ENCODE results near the gene KIAA0319L.
"Not testable (repeated sequence)": the region's sequence is repeated elsewhere in the genome, so short reads cannot be mapped to it uniquely, and the experiment has no call there.

Gene KIAA0319L

DNA sequence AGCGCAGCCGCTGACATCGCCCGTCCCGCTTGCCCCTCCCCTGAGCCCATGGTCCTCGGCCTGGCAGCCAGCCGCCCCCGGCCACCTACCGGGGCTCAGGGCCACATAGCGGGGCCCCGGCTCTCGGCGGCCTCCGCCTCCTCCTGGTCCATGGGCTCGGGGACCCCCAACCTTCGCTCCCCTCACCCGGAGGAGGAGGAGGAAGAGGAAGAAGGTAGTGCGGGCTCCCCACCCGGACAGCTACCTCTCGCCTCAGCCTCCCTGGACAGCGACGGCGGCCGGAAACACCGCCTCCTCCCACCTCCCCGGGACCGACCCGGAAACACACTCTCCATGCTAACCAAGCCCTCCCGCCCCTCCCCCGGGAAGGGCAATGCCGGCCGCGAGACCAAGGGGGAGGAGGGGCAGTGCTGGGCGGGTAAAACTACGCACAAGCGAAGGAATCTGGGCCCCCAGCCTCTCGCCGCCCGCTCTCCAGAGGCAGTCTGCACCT lies at the start of gene KIAA0319L:
Gene KIAA0319L, minus strand, starts transcription at position 286 of the 493 bp plus-strand sequence. CDS start 2,912 bp downstream, outside the sequence.
- peak; percentile 83 for DNase-seq

DNA sequence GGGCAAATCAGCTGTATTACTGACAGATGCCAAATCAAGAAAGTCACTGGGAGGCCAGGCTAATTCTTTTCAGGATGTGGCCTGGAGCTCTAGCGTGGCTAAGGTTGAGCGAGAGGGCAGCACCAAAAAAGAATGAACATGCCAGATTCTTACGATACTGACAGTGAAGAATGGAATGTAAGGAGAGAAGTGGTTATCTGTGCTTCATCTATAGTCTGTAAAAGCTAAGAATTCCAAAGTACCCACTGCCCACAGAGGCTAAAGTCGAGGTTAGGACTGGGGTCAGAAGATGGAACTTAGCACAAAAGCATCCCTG lies 48.6 kb upstream of the KIAA0319L start:
- DNase-seq: no peak

DNA sequence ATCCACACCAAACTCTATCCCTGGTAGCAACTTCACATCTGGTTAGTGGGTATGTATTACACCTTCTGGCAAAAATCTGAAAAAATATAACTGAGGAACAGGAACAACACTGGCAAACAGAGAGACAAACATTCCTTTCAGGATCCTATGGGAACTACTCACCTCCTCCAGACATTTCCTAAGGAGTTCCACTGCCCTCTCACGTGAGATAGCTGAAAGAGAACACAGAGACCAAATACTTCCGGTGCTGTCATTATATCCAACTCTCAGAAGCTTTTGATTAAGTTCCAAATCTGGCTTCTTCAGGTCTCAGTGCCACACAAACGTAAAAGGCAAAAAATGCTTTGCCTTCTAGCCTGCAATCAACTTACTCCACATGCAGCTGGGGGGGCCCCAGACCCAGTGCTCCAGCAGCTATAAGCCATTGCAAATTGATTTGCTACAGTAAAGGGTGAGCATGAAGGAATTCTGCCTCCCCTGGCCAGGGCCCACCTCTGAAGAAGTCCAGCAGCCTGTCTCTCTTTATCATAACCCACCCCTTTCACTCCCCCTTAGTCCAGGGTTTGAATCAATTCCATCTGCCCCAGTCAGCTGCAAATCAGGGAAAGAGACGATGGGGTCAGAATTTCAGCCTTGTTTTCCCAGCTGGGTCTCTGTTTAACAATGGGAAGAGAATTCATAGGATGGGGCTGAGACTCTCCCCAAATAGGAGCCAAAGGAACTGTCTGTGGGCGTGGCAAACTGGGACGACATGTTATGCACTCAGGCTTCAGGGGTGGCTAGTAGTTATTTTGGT lies 48.1 kb upstream of the KIAA0319L start:
- DNase-seq: no peak

DNA sequence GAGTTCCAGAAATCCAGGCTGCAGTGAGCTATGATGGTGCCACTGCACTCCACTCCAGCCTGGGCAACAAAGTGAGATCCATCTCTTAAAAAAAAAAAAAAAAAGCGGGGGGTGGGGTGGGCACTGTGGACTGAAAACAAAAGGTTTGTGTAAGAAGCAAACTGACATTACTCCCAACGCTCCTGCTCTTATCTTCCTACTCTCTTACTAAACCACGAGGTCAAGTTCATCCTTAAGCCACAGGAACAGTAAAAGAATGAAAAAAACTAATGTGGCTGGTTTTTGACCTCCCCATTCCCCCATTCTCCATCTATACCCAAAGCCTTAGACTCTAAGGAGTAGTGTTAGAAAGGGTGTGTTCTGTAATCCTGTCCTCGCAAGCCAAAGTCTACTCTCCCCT lies 46.7 kb upstream of the KIAA0319L start:
- DNase-seq: no peak

DNA sequence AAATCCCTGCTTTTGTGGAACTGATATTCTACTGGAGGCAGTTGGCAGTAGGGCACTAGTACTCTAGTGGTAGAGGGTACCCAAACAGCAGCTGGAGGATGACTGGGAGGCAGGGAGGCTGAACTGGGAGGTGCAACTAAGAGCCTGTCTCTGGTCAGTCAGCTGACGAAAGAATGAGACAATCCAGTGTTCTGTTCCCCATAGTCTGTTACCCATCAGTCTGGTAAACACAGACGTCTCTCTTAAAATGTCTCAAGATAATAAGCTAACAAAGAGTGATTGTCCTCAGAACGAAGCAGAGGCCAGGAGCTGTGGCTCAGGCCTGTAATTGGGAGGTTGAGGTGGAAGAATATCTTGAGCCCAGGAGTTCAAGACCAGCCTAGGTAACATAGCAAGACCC lies 46.3 kb upstream of the KIAA0319L start:
- no peak for DNase-seq

DNA sequence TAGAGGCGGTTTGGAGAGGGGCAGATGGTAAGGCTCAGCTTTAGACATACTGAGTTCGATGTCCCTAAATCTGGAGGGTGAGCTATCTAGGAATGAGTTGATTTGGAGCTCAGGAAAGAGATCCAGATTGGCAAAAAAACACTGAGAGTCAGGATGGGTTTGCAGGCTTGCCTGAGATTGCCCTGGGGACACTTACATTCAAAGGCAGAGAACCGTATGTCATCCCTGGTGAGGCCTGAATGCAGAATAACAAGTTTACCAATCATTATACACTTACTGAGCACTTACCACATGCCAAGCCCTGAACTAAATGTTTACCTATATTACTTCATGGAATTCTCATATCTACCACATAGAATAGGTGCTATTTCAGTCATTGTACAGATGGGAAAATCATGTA lies 43.4 kb upstream of the KIAA0319L start:
- no peak for DNase-seq

DNA sequence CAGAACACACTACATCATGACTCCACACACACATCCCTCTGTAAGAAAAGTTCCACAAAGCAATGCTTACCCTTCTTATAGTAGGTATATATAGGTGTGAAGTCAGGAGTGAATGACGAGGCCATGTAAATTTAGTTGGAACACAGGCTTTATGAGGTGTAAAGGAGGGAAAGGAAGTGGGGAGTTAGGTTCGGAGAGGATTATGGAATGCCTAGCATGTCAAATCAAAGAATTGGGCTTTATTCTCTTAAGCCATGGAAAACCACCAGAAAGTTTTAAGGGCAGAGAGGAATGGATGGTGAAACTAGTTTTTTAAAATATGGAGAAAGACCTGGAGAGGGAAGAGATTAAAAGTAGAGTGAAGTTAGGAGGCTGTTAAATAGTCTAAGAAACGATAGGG lies 42.2 kb upstream of the KIAA0319L start:
- no peak for DNase-seq

DNA sequence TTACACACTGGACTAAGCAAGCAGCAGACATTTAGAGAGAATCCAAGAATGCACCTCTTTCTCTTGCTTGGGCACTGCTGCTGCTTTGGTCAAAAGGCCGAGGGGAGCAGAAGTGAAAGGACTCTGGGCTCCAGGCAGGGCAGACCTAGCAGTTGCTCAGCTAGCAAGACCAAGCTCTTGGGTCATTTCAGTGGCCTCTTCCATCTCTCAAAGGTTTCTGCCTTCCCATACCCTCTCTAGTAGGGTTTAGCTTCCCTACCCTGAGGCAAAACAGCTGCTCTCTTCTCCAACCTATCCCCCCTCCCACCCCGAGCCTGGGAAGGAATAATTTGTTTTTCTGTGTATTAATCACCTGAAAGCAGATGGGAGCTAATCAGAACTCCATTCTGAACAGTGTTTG lies 41.7 kb upstream of the KIAA0319L start:
- DNase-seq: no peak

DNA sequence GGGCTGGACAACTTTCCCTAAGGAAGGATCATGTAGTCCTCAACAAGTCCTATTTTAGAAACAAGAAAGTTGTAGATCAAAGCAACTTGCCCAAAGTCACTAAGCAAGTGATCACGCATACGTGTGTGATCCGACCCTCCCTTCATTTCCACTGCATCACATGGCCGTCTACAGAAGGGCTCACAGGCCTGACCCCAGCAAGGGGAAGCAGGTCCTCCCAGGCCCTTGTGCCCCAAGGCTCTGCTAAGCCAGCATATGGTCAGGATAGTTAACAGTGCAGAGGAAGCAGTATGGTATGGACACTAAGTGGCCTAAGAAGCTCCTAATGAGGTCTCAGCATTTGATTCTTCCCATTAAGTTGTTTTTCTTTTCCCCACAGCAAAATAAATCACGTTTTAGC lies 40.7 kb upstream of the KIAA0319L start:
- no peak for DNase-seq

DNA sequence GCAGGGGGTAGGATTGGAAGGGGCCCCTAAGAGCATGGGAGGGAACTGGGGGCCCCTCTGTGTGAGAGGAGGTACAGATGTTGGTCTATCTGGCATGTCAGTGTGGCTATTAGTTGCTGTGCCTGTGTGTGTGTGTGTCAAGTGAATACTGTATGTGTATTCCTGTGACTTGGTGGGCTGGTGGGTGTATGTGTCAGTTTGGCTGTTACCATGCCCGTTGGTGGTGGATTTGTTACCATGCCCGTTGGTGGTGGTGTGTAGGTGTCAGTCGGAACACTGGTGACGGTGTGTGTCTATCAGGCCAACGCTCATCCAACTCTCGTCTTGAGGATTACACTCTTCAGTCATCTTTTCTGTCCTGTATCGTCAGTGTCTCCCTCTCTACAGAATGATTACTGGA lies 38.5 kb upstream of the KIAA0319L start:
- DNase-seq: no peak

DNA sequence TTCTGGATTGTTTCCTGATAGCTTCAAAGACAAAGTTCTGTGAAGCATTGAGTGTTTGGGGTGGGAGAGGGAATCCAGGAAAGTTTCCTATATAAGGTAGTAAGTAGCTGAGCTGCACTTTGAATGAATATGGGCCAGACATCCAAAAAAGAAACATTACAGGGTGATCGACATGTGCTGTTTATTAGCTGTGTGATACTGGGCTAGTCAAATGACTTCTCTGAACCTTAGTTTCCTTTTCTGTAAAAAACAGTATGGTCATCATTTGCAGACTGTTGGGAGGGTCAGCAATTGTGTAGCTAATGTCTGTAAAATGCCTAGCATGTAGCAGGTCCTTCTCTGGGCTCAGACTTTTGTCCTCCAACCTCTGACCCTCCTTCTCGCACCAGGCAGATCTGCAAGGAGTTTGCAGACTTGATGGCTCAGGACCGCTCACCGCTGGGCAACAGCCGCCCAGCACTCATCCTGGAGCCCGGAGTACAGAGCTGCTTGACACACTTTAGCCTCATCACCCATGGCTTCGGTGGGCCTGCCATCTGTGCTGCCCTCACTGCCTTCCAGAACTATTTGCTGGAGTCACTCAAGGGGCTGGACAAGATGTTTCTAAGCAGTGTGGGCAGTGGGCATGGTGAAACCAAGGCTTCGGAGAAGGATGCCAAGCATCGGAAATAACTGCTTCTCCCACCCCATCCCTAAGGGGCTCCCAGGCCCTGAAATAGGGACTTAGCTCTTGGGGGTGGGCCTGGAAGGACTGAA lies 37.0 kb upstream of the KIAA0319L start:
- no peak for DNase-seq

DNA sequence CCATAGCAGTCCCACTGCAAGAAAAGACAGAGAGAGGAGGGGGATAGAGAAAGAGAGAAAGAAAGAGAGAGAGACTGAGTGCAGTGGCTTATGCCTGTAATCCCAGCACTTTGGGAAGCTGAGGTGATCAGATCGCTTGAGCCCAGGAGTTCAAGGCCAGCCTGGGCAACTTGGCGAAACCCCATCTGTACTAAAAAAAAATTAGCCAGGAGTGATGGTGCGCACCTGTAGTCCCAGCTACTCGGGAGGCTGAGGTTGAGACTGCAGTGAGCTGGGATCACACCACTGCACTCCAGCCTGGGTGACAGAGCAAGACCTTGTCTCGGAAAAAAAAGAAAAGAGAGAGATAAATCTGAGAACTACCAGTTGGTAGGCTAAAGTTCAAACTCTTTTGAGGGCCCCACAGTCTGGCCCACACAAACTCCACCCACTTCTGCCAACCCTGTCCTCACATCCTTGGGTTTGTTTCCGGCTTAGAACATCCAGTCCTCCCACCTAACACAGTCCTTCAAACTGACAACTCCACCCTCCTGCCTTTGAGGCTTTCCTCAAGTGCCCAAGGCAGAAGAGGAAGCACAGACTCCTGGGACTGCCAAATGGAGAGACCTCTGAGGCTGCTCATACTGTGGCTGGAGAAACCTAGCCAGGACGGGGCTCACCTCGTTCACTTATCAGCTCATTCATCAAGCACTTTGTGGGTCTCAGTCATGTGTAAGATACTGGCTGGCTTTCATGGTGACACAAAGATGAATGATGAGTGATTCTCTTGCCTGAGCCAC lies 36.0 kb upstream of the KIAA0319L start:
- DNase-seq: no peak

DNA sequence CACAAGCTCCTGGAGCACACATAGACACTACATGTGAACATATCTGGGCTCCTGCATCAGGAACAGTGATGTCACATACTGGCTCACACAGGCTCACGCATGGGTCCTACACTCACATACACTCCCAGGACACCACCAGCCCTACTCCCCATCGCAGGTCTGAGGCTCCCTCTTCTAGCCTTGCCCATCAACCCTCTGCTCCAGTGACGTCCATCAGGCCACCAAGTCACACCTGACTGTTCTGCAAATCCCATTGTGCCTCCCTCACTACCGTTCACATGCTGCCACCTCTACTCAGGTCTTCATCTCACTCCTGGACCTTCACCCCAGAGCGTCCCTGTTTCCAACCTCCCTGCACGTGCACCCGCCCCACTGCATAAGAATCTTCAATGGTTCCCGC lies 34.0 kb upstream of the KIAA0319L start:
- DNase-seq: no peak

DNA sequence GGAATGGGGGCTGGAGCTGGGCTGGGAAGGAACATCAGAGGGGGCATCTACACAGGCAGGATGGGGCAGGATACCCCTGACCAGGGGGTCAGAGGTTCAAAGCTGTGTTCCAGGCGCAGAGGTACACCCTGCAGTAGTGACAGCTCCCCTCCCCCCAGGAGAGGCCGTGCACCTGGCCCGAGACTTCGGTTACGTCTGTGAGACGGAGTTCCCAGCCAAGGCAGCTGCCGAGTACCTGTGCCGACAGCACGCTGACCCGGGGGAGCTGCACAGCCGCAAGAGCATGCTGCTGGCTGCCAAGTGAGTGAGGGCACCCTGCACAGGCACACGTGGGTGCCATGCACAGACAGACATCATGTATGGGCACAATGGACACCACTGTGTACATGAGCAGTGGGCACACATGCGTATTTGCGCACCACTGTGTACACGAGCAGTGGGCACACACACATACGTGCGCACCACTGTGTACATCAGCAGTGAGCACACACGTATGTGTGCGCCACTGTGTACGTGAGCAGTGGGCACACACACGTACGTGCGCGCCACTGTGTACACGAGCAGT lies 33.4 kb upstream of the KIAA0319L start:
- DNase-seq: no peak

DNA sequence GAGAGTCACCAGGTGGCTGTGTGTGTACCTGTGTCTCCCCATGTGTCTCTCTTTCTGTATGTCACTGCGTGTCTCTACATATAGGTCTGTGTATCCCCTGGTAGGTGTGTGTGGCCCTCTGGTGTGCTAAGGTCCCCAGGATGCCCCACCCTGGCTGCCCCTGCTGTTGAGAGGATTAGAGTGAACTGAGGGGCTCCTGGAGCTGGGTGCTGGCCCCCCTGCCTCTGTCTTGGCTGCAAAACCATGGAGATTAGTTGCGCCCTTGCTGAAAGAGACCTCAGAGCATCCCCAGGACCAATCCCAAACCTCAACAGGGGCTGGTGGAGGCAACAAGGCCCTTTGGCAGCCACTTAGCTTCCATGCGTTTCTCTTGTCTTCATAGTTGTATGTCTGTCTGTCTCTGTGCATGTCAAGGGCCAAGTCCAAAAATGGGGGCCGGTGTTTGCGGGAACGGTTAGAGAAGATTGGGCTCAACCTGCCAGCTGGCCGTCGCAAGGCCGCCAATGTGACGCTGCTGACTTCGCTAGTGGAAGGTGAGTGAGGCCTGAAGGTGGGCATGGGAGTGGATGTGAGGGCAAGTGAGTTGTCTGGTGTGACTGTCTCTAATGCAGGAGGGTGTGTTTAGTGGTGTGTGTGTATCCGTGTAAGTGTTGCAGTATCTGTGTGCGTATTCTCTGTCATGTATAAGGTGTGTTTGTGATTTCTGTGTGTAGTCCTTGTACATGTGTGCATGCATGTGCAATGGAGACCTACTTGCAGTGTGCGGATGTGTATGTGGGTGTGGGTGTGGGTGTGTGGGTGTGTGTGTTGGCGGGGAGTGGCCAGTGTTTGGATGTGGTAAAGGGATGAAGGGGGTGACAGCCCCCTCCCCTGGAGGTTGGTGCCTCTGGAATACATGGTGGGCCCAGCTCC lies 32.6 kb upstream of the KIAA0319L start:
- no peak for DNase-seq

DNA sequence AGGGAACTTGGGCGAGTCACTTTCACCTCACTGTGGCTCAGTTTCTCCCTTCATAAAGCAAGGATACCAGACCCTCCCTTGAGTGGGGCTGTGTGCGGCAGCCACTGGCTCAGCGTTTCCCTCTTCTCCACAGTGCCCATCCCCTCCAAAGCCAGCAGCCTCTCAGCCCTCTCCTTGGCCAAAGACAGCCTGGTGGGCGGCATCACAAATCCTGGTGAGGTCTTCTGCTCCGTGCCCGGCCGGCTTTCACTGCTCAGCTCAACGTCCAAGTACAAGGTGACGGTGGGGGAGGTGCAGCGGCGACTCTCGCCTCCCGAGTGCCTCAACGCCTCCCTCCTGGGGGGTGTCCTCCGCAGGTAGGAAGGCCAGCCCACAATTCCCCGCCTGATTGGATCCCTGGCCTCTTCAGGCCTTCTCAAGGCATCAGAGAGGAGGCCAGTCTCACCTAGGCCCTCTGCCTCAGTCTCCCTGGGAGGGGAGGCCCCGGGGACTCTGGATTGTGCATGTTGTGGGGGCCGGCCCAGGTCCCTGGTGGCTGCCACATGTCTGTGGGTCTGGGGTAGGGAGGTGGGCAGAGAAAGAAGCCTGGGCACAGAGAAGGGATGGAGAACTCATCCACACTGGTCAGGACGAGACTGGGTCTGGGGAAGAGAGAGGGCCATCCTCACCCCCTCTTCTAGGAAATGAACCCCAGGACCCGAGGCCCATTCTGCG lies 31.2 kb upstream of the KIAA0319L start:
- DNase-seq: no peak

DNA sequence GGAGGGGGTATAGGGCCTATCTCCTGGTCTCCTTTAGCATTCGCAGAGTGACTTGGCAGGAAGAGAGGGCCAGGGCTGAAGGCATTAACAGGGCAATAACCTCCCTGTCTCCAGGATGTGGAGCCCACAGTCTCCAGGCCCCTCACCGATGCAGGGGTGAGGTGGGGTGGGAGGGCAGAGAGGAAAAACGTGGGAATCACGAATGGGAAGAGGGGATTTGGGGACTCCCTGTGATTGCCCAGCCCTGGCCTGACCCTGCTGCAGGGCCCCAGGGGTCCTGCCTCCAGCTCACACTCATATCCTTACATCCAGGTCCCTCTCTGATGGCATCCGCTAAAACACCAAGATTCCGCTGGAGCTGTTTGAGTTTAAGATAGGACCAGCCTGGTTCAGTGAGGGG lies 30.5 kb upstream of the KIAA0319L start:
- DNase-seq: no peak

DNA sequence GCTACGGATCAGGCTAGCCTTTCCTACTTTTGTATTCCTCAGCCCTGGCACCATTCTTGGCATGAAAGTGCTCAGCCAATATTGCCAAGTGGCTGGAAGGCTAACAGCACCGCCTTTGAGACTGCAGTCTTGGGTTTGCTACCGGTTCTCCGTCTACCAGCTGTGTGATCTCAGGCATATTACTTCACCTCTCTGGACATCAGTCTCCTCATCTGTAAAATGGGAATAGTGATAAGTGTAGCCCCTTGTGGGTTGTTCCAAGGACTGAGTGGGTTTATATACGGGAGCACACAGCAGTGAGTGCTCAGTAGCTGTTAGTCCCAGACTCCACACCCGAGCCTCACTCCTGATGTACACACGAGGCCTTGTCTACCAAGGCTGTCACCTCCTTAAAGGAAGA lies 29.6 kb upstream of the KIAA0319L start:
- DNase-seq: no peak

DNA sequence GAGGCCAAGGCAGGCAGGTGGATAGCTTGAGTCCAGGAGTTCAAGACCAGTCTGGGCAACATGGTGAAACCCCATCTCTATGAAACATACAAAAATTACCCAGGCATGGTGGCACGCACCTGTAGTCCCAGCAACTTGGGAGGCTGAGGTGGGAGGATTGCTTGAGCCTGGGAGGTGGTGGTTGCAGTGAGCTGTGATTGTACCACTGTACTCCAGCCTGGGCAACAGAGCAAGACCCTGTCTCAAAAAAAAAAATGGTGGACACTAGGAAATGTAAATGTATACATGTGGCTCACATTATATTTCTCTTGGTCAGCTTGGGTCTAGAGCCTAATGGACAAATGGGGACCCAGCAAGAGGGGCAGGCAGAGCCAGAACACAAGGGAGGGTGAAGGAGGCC lies 28.6 kb upstream of the KIAA0319L start:
- DNase-seq: not testable (repeated sequence)

DNA sequence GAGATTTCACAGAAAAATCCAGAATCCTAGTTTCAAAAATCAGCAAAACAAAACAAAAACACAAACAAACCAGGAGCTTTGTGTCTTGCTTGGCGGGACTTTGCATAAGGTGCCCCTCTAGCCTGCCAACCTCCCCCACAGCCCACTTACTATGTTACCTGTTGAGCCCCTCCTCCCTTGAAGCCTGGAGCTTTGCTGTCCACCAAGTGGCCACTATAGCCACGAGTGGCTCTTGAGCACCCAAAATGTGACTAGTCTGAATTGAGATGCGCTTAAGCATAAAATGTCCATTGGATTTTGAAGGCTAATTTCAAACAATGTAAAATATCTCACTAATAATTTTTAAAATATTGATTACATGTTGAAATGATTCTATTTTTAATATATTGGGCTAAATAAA lies 28.1 kb upstream of the KIAA0319L start:
- DNase-seq: no peak

DNA sequence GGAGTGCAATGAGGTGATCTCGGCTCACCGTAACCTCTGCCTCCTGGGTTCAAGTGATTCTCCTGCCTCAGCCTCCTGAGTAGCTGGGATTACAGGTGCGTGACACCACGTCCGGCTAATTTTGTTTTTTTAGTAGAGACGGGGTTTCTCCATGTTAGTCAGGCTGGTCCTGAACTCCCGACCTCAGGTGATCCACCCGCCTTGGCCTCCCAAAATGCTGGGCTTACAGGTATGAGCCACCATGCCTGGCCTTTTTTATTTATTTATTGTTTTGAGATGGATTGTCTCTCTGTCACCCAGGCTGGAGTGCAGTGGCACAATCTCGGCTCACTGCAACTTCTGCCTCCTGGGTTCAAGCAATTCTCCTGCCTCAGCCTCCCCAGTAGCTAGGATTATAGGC lies 24.4 kb upstream of the KIAA0319L start:
- not testable (repeated sequence) for DNase-seq
